T-helper 1 cell (primary cell): ENCODE measurements around the gene RAB14.
"Not testable (repeated sequence)": the region's sequence is repeated elsewhere in the genome, so short reads cannot be mapped to it uniquely, and the experiment has no call there.

ENCODE experiments used
- DNase-seq, 5 donors: peaks; one replicate each; pipeline ENCODE4 v3.0.0-alpha.2; 2012 to 2020

Gene RAB14

GRCh38 chr9:121153642-121154041 is 48.0 kb downstream of the RAB14 start:
- DNase-seq: no peak

DNA sequence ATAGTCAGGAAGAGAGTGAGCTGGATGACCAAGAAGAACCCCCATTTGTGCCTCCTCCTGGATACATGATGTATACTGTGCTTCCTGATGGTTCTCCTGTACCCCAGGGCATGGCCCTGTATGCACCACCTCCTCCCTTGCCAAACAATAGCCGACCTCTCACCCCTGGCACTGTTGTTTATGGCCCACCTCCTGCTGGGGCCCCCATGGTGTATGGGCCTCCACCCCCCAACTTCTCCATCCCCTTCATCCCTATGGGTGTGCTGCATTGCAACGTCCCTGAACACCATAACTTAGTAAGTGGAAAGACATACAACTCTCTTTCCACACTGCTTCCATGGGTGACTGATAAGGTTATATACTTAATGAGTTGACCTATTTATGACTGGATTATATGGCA is 51.5 kb downstream of the RAB14 start:
- no peak for DNase-seq

GRCh38 chr9:121144482-121144881 is 57.2 kb downstream of the RAB14 start:
- no peak for DNase-seq

- DNase-seq: no peak
These were observed 57.9 kb downstream of the RAB14 start for GRCh38 chr9:121143771-121144170.

DNA sequence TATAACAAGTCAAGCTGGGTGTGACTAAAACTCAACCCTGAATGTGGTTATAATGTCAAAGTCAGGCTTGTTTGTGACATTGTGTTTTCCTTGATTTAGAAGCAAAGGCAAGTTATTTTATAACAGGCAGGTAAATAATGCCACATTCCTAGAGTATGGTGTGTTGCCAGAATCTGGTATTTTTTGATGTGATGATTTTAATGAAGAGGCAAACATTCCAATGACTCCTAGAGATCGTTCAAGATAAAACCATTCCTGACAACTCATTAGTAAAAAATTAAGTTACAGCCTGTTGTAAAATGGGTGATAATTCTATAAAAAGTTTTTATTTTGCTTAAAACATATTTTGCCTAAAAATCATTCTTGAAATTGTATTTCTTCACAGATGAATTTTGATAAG is 60.0 kb downstream of the RAB14 start:
- DNase-seq: no peak

DNA sequence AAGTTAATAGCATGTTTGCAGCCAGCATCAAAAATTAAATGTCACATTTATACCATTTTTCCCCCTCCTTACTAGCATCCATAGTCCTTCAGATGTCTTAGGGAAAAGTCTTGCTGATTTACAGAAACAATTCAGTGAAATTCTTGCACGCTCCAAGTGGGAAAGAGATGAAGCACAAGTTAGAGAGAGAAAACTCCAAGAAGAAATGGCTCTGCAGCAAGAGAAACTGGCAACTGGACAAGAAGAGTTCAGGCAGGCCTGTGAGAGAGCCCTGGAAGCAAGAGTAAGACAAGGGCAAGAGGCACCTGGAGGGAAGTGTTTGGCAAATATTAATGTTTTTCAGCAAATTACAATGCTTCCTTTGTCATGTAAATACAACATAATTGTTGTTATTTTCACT is 60.4 kb downstream of the RAB14 start:
- no peak for DNase-seq

DNA sequence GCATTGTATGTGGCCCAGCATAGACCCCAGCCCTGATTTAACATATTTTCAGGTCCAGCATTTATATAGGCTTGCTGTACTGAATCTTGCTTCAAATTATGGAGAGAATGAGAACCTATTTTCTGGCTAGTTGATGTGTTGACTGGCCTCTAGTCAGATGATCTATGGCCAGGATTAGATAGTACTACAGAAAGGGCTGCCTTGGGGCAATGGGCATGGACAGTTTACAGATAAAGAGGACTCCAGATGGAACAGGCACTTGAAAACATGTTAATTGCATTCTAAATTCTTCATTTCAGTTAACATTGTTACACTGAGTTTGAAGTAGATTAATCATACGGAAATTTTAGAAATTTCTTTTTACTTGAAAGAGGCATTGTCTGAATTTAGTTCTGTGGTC is 61.5 kb downstream of the RAB14 start:
- DNase-seq: no peak

GRCh38 chr9:121138973-121139372 is 62.7 kb downstream of the RAB14 start:
- no peak for DNase-seq

DNA sequence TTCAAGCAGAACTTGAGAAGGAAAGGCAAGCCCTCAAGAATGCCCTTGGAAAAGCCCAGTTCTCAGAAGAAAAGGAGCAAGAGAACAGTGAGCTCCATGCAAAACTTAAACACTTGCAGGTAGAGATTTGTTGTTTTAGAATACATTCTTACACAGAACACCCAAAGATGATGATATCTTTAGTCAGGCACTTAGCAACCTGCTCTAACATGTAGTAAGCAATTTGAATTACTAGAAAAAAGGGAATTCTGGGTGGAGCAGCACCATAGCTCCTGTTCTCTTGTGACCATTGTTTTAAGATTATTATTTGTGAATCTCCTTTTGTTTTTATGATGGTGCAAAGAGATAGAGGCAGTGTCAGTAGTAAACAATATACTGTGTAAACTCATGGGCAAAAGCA is 63.1 kb downstream of the RAB14 start:
- no peak for DNase-seq

DNA sequence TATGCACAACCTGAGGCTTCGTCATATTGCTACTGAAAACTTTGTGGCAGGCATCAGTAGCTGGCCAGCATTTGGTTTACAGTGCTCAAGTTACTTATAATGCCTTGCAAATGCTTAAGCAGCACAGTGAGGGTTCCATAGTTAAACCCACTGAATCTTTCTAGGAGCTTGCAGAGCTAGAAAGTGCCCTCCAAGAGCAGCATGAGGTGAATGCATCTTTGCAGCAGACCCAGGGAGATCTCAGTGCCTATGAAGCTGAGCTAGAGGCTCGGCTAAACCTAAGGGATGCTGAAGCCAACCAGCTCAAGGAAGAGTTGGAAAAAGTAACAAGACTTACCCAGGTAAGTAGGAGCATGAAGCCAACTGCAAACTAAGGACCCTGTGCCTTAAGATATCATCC is 66.0 kb downstream of the RAB14 start:
- no peak for DNase-seq

GRCh38 chr9:121133104-121133816 is 68.4 kb downstream of the RAB14 start:
- DNase-seq: peak; percentile 37 to 87 (median 62)

- not testable (repeated sequence) for DNase-seq
These were observed 72.3 kb downstream of the RAB14 start for GRCh38 chr9:121129384-121129783.
